Endothelial cell of umbilical vein (primary cell): Measurements from ENCODE around the gene CAPN7. TPM values are rescaled to one million over a fixed set of nuclear protein-coding genes. Genes with fewer than 3 reads are reported as not detected.
"Not testable (repeated sequence)": the region's sequence is repeated elsewhere in the genome, so short reads cannot be mapped to it uniquely, and the experiment has no call there.

Experiments
- BruUV-seq: library from RNA; stranded (reverse); fragments of 400-500 nt; replicated peaks from 2 replicates; lab custom pipeline; 2021; lab: Mats Ljungman, UMichigan
- CTCF ChIA-PET: fragments of 300-600, 350-600 bp; sonication (Branson Sonifier 250); formaldehyde crosslinking; loops from one replicate; lab custom pipeline; 2021; ENCODE audit warnings: antibody characterized with exemption, inconsistent platforms; lab: Charles Lee
- POLR2A ChIA-PET: fragments of 300-600, 350-600 bp; sonication (Branson Sonifier 250); formaldehyde crosslinking; loops from one replicate; lab custom pipeline; 2021; ENCODE audit warnings: antibody characterized with exemption, inconsistent platforms; lab: Charles Lee
- DNase-seq: peaks from one replicate; pipeline ENCODE4 v3.0.0-alpha.2; 2011; ENCODE audit warnings: low read depth, low spot score
- FAIRE-seq: peaks from 2 replicates; lab custom pipeline; 2011; peaks lifted over from hg19 to GRCh38; lab: Jason Lieb, UNC
- H2AFZ ChIP-seq: 2 replicates; pipeline ENCODE4 v1.6.0; 2012; ENCODE audit warnings: low read depth, low read length, control low read depth, inconsistent platforms
- H3K27ac ChIP-seq: 2 replicates; pipeline ENCODE4 v1.5.1; 2011; ENCODE audit warnings: low read depth, mild to moderate bottlenecking, control low read depth, low read length, moderate library complexity; ENCODE audit not compliant: insufficient read depth
- H3K27me3 ChIP-seq, 2 experiments: 2 replicates each; pipeline versions ENCODE4 v1.6.0 to v1.6.1; 2011; ENCODE audit warnings: low read length in 2 of 2, mixed read lengths in 1 of 2; ENCODE audit not compliant: control insufficient read depth in 2 of 2, insufficient read depth in 2 of 2
- H3K36me3 ChIP-seq, 2 experiments: 2 replicates in 1 of 2; 3 replicates in 1 of 2; pipeline ENCODE4 v1.5.1; 2011; ENCODE audit warnings: low read length in 2 of 2, mild to moderate bottlenecking in 1 of 2, moderate library complexity in 1 of 2; ENCODE audit not compliant: control insufficient read depth in 2 of 2, insufficient read depth in 2 of 2; ENCODE audit errors: extremely low read depth in 1 of 2
- H3K4me1 ChIP-seq: 3 replicates; pipeline ENCODE4 v1.5.1; 2011; ENCODE audit warnings: mild to moderate bottlenecking, low read length; ENCODE audit not compliant: control insufficient read depth, insufficient read depth; ENCODE audit errors: extremely low read depth
- H3K4me2 ChIP-seq: 2 replicates; pipeline ENCODE4 v1.6.1; 2011; ENCODE audit warnings: low read length, control low read depth, mixed read lengths; ENCODE audit not compliant: insufficient read depth
- H3K4me3 ChIP-seq, 3 experiments: fragments of 200-600 bp in 1 of 3; sonication (generic), shearing (Covaris generic) in 1 of 3; replicated peaks in 1 of 3; 2 replicates each; pipeline ENCODE4 v1.5.1; 2011 to 2016; ENCODE audit warnings: control low read depth in 3 of 3, low read length in 3 of 3, mild to moderate bottlenecking in 2 of 3, inconsistent platforms in 1 of 3, low read depth in 1 of 3, moderate library complexity in 1 of 3; ENCODE audit not compliant: insufficient read depth in 1 of 3
- H3K79me2 ChIP-seq: 2 replicates; pipeline ENCODE4 v1.6.0; 2012; ENCODE audit warnings: low read length, inconsistent platforms; ENCODE audit not compliant: control insufficient read depth, insufficient read depth
- H3K9ac ChIP-seq: replicated peaks from 2 replicates; pipeline ENCODE3; 2011; ENCODE audit warnings: low read length, control low read depth; ENCODE audit not compliant: insufficient read depth; ENCODE audit errors: extremely low read depth
- H3K9me1 ChIP-seq: replicated peaks from 3 replicates; pipeline ENCODE4 v1.6.0; 2011; ENCODE audit warnings: mild to moderate bottlenecking, low read length; ENCODE audit not compliant: control insufficient read depth, insufficient read depth; ENCODE audit errors: extremely low read depth
- H3K9me3 ChIP-seq: replicated peaks from 2 replicates; pipeline ENCODE4 v1.5.1; 2012; ENCODE audit warnings: low read length, inconsistent platforms; ENCODE audit not compliant: control insufficient read depth, insufficient read depth
- H4K20me1 ChIP-seq: replicated peaks from 2 replicates; pipeline ENCODE3; 2011; ENCODE audit warnings: mild to moderate bottlenecking, low read length; ENCODE audit not compliant: control insufficient read depth, insufficient read depth; ENCODE audit errors: extremely low read depth
- EZH2 ChIP-seq: IDR thresholded peaks from 2 replicates; pipeline ENCODE4 v1.6.1; 2012; ENCODE audit warnings: borderline replicate concordance, low read depth, mild to moderate bottlenecking, moderate library complexity, low read length, inconsistent platforms; ENCODE audit not compliant: severe bottlenecking
- FOS ChIP-seq: IDR thresholded peaks from 2 replicates; pipeline ENCODE4 v1.6.1; 2011; ENCODE audit warnings: mild to moderate bottlenecking, low read length, moderate library complexity, borderline replicate concordance; ENCODE audit not compliant: insufficient read depth
- GATA2 ChIP-seq: IDR thresholded peaks from 2 replicates; pipeline ENCODE4 v1.7.0; 2011; ENCODE audit warnings: low read depth, mild to moderate bottlenecking, moderate library complexity, mixed read lengths, low read length; ENCODE audit not compliant: insufficient read length, insufficient read depth
- MYC ChIP-seq: IDR thresholded peaks from one replicate; pipeline ENCODE4 v1.6.1; 2011; ENCODE audit warnings: mild to moderate bottlenecking, low read depth, low read length
- POLR2A ChIP-seq: IDR thresholded peaks from 2 replicates; pipeline ENCODE4 v1.6.1; 2012; ENCODE audit warnings: low read depth, mild to moderate bottlenecking, control low read depth, low read length
- POLR2AphosphoS5 ChIP-seq: IDR thresholded peaks from 2 replicates; pipeline ENCODE4 v1.6.1; 2012; ENCODE audit warnings: low read depth, mild to moderate bottlenecking, control low read depth, low read length, moderate library complexity; ENCODE audit not compliant: insufficient read depth
- dilution Hi-C: fragments of 300-500 bp; cut with MboI; formaldehyde crosslinking; loops from one replicate; pipeline ENCODE4 v1.15.0; 2019; ENCODE audit warnings: low sequenced_read_pairs; ENCODE audit not compliant: extremely low pct_ligation_motif_present
- intact Hi-C: fragments of 100-400 bp; cut with micrococcal nuclease; formaldehyde crosslinking; loops from one replicate; pipeline ENCODE4 v1.10.0; 2022
- polyA plus RNA-seq, 4 experiments: library from polyadenylated mRNA; depleted of rRNA in 3 of 4; stranded (reverse) in 3 of 4; unstranded in 1 of 4; fragments of >200 nt; gene quantifications; 2 replicates each; pipeline versions ENCODE4 v1.2.1 to v1.2.3, GENCODE V29; 2011 to 2012; ENCODE audit warnings: missing spikeins in 1 of 4
- total RNA-seq: library from RNA; stranded (reverse); gene quantifications from 2 replicates; pipeline ENCODE4 v1.2.3, GENCODE V29; 2021
- TF ChIP-seq, protein P1 (sequence below), 2 donors: IDR thresholded peaks; 1 replicate in 1 of 2; 2 replicates in 1 of 2; pipeline ENCODE4 v1.5.1; 2011; ENCODE audit warnings: low read length in 2 of 2, mild to moderate bottlenecking in 2 of 2, moderate library complexity in 2 of 2, control low read depth in 1 of 2, inconsistent platforms in 1 of 2, low read depth in 1 of 2; ENCODE audit not compliant: insufficient read depth in 1 of 2; ENCODE audit errors: extremely low read depth in 1 of 2

The CAPN7 gene
- total and polyA plus RNA-seq, 2 donors (not counting 3 experiments of a cell fraction or from before 2014, with no cell fraction given): 13.2 to 32.7 TPM

DNA sequence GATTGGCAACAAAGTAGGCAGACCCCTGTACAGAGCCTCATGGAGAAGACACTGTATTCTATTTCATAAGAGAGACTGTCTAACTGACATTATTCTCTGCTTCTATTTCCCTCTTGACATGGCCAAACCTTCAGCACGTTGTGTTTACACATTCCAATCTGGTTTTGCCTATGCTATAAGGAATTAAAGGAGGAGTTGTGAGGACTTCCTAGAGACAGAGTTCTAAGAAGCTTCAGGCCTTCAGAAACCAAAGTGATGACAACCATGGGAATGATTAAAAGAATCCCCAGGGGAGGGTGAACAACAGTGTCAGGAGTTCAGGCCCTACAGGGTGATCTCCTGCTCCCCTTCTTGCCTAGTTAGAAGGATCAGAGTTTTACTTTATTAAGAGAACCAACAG lies 44.9 kb upstream of the CAPN7 start:
- Histone ChIP-seq H3K9me1 (no peaks in the 10 kb centered on the region), H3K27me3 (peaks cover 6 to 23% of the 10 kb centered on the region in 2 experiments), H4K20me1 (no peaks in the 10 kb centered on the region), H3K36me3 (no peaks in the 10 kb centered on the region), H3K4me2 (no peak overlapping the region), H3K27ac (no peak overlapping the region), H3K4me3 (no peak overlapping the region), H2AFZ (no peak overlapping the region), H3K9me3 (no peaks in the 10 kb centered on the region), H3K4me1 (no peaks in the 10 kb centered on the region), H3K79me2 (no peaks in the 10 kb centered on the region), H3K9ac (no peak overlapping the region)
- dilution Hi-C loops (no loop called here), intact Hi-C loops (no loop called here)
- POLR2A ChIA-PET: no interaction called here
- FAIRE-seq (no peak), DNase-seq (no peak)
- no peak for TF ChIP-seq POLR2AphosphoS5
- no peak for TF ChIP-seq POLR2A
- TF ChIP-seq, protein P1, sequence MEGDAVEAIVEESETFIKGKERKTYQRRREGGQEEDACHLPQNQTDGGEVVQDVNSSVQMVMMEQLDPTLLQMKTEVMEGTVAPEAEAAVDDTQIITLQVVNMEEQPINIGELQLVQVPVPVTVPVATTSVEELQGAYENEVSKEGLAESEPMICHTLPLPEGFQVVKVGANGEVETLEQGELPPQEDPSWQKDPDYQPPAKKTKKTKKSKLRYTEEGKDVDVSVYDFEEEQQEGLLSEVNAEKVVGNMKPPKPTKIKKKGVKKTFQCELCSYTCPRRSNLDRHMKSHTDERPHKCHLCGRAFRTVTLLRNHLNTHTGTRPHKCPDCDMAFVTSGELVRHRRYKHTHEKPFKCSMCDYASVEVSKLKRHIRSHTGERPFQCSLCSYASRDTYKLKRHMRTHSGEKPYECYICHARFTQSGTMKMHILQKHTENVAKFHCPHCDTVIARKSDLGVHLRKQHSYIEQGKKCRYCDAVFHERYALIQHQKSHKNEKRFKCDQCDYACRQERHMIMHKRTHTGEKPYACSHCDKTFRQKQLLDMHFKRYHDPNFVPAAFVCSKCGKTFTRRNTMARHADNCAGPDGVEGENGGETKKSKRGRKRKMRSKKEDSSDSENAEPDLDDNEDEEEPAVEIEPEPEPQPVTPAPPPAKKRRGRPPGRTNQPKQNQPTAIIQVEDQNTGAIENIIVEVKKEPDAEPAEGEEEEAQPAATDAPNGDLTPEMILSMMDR (IDR thresholded peaks at IDR 0.05; ENCODE audit: extremely low read depth in 1 of 2, insufficient read depth in 1 of 2, low read depth in 1 of 2, low read length in 2 of 2): no peak
- TF ChIP-seq FOS: no peak
- TF ChIP-seq MYC: no peak
- no peak for TF ChIP-seq EZH2
- no peak for TF ChIP-seq GATA2
- BruUV-seq: no TSS peak
- CTCF ChIA-PET: no interaction called here

DNA sequence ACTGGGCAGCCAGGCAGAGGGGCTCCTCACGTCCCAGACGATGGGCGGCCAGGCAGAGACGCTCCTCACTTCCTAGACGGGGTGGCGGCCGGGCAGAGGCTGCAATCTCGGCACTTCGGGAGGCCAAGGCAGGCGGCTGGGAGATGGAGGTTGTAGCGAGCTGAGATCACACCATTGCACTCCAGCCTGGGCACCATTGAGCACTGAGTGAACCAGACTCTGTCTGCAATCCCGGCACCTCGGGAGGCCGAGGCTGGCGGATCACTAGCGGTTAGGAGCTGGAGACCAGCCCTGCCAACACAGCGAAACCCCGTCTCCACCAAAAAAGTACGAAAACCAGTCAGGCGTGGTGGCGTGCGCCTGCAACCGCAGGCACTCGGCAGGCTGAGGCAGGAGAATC lies 42.4 kb upstream of the CAPN7 start:
- FAIRE-seq, DNase-seq, POLR2A ChIA-PET, H3K4me3 ChIP-seq, CTCF ChIA-PET, H4K20me1 ChIP-seq, H3K9ac ChIP-seq, H3K9me1 ChIP-seq, H3K79me2 ChIP-seq, H3K4me2 ChIP-seq, H3K36me3 ChIP-seq, BruUV-seq, intact Hi-C loops, H2AFZ ChIP-seq, H3K4me1 ChIP-seq, H3K9me3 ChIP-seq, dilution Hi-C loops, H3K27ac ChIP-seq: not testable (repeated sequence)
- H3K27me3 ChIP-seq: peaks cover 7 to 22% of the 10 kb centered on the region in 2 experiments
